HCT116 (cell line): ENCODE results near the gene PCDHGA9. TPM values are rescaled to one million over a fixed set of nuclear protein-coding genes. Genes with fewer than 3 reads are reported as not detected.

Experiments
- ATAC-seq: fragments of 200-7000 bp; cut with Tn5 transposase; 2 replicates; pipeline ENCODE4 v1.9.1; 2020; ENCODE audit warnings: mild to moderate bottlenecking, moderate library complexity
- BruUV-seq: library from RNA; stranded (reverse); fragments of 400-500 nt; replicated peaks from 2 replicates; lab custom pipeline; 2021; lab: Mats Ljungman, UMichigan
- CTCF ChIA-PET: fragments of 300-600 bp; sonication (Branson Sonifier 250); formaldehyde crosslinking; loops from one replicate; lab custom pipeline; 2021; ENCODE audit warnings: antibody characterized with exemption; lab: Charles Lee
- POLR2A ChIA-PET: fragments of 300-600, 350-600 bp; sonication (Branson Sonifier 250); formaldehyde crosslinking; loops from one replicate; lab custom pipeline; 2021; ENCODE audit warnings: antibody characterized with exemption; lab: Charles Lee
- RAD21 ChIA-PET, 2 experiments: fragments of 300-600 bp; sonication (Branson Sonifier 250); formaldehyde crosslinking; loops; one replicate each; lab custom pipeline; 2023; ENCODE audit warnings: low total read pairs in 2 of 2; ENCODE audit not compliant: uncharacterized antibody in 2 of 2, unreplicated experiment in 2 of 2, low non-redundant PET in 1 of 2; lab: Charles Lee
- DNase-seq: peaks from one replicate; pipeline ENCODE4 v3.0.0-alpha.2; 2010; ENCODE audit warnings: low read depth, low spot score
- H2AFZ ChIP-seq: fragments of 200-600 bp; shearing (Covaris generic), sonication (generic); 2 replicates; pipeline ENCODE4 v1.6.1; 2017; ENCODE audit warnings: low read depth, mixed run types, mixed read lengths, antibody characterized with exemption, low read length; ENCODE audit not compliant: poor library complexity, severe bottlenecking
- H3K27ac ChIP-seq: 2 replicates; pipeline ENCODE4 v1.5.1; 2012; ENCODE audit warnings: low read depth, low read length
- H3K27me3 ChIP-seq: fragments of 200-600 bp; sonication (generic); 2 replicates; pipeline ENCODE4 v1.6.1; 2016; ENCODE audit warnings: mixed run types, low read length, mixed read lengths; ENCODE audit not compliant: insufficient read depth
- H3K36me3 ChIP-seq, 2 experiments: fragments of 200-500 bp in 1 of 2; fragments of 200-600 bp in 1 of 2; sonication (Bioruptor generic) in 1 of 2; sonication (generic) in 1 of 2; 2 replicates each; pipeline versions ENCODE4 v1.5.1 to v1.6.1; 2014 to 2016; ENCODE audit warnings: low read length in 2 of 2, inconsistent platforms in 1 of 2, mixed read lengths in 1 of 2, mixed run types in 1 of 2; ENCODE audit not compliant: insufficient read depth in 2 of 2, control insufficient read depth in 1 of 2
- H3K4me1 ChIP-seq, 2 experiments: fragments of 200-600 bp in 1 of 2; sonication (generic) in 1 of 2; 2 replicates each; pipeline versions ENCODE4 v1.5.1 to v1.6.1; 2012 to 2017; ENCODE audit warnings: low read length in 2 of 2, inconsistent platforms in 1 of 2, mild to moderate bottlenecking in 1 of 2, mixed read lengths in 1 of 2, mixed run types in 1 of 2, moderate library complexity in 1 of 2; ENCODE audit not compliant: insufficient read depth in 2 of 2, control insufficient read depth in 1 of 2
- H3K4me2 ChIP-seq: fragments of 200-600 bp; sonication (generic); 2 replicates; pipeline ENCODE4 v1.6.1; 2017; ENCODE audit warnings: mixed run types, low read length, mixed read lengths
- H3K4me3 ChIP-seq, 2 experiments: fragments of 200-600 bp in 1 of 2; sonication (generic) in 1 of 2; replicated peaks in 1 of 2; 2 replicates each; pipeline ENCODE4 v1.5.1; 2011 to 2016; ENCODE audit warnings: low read length in 2 of 2, control low read depth in 1 of 2, low read depth in 1 of 2, mild to moderate bottlenecking in 1 of 2, mixed read lengths in 1 of 2, mixed run types in 1 of 2
- H3K79me2 ChIP-seq: fragments of 200-600 bp; sonication (generic); 2 replicates; pipeline ENCODE4 v1.6.1; 2017; ENCODE audit warnings: mild to moderate bottlenecking, mixed run types, low read length, moderate library complexity, mixed read lengths; ENCODE audit not compliant: insufficient read depth
- H3K9ac ChIP-seq: fragments of 200-600 bp; sonication (generic); 2 replicates; pipeline ENCODE4 v1.6.1; 2016; ENCODE audit warnings: low read length, mixed read lengths
- H3K9me2 ChIP-seq: fragments of 200-600 bp; sonication (generic), shearing (Covaris generic); 2 replicates; pipeline ENCODE4 v1.6.1; 2017; ENCODE audit warnings: mixed run types, mild to moderate bottlenecking, moderate library complexity; ENCODE audit not compliant: insufficient read depth
- H3K9me3 ChIP-seq, 2 experiments: fragments of 200-500 bp in 1 of 2; fragments of 200-600 bp in 1 of 2; sonication (Bioruptor generic) in 1 of 2; sonication (generic) in 1 of 2; 2 replicates each; pipeline ENCODE4 v1.6.1; 2014 to 2017; ENCODE audit warnings: low read length in 2 of 2, mixed read lengths in 2 of 2, inconsistent platforms in 1 of 2, low read depth in 1 of 2, mild to moderate bottlenecking in 1 of 2, mixed run types in 1 of 2, moderate library complexity in 1 of 2; ENCODE audit not compliant: control insufficient read depth in 1 of 2, insufficient read depth in 1 of 2
- H4K20me1 ChIP-seq: fragments of 200-600 bp; sonication (generic), shearing (Covaris generic); 2 replicates; pipeline ENCODE4 v1.6.1; 2017; ENCODE audit warnings: mixed run types, mild to moderate bottlenecking, moderate library complexity; ENCODE audit not compliant: insufficient read depth
- ATF3 ChIP-seq: IDR thresholded peaks from 2 replicates; pipeline ENCODE4 v1.6.1; 2012
- CBX3 ChIP-seq: IDR thresholded peaks from 2 replicates; pipeline ENCODE4 v1.6.1; 2012; ENCODE audit warnings: low read depth
- CEBPB ChIP-seq: IDR thresholded peaks from 2 replicates; pipeline ENCODE4 v1.6.1; 2012; ENCODE audit warnings: low read depth
- CTCF ChIP-seq, 3 experiments: fragments of 200-600 bp in 1 of 3; sonication (generic) in 1 of 3; IDR thresholded peaks in 2 of 3; conservative IDR thresholded peaks in 1 of 3; 2 replicates each; pipeline ENCODE4 v1.5.1; 2012 to 2017; ENCODE audit warnings: low read depth in 2 of 3, low read length in 2 of 3, antibody characterized with exemption in 1 of 3, borderline replicate concordance in 1 of 3, control low read depth in 1 of 3, mild to moderate bottlenecking in 1 of 3, mixed read lengths in 1 of 3, mixed run types in 1 of 3, moderate library complexity in 1 of 3; ENCODE audit not compliant: insufficient read depth in 1 of 3
- ELF1 ChIP-seq: IDR thresholded peaks from 2 replicates; pipeline ENCODE4 v1.6.1; 2012; ENCODE audit warnings: low read depth, borderline replicate concordance
- EZH2 ChIP-seq: fragments of 200-600 bp; sonication (generic); IDR thresholded peaks from 2 replicates; pipeline ENCODE4 v1.6.1; 2017; ENCODE audit warnings: antibody characterized with exemption, mixed run types
- EZH2phosphoT487 ChIP-seq: fragments of 200-600 bp; IDR thresholded peaks from 2 replicates; pipeline ENCODE4 v1.6.1; 2018; ENCODE audit warnings: antibody characterized with exemption, borderline replicate concordance
- JUND ChIP-seq: IDR thresholded peaks from 2 replicates; pipeline ENCODE4 v1.6.1; 2012
- POLR2A ChIP-seq: IDR thresholded peaks from 2 replicates; pipeline ENCODE4 v1.7.0; 2011; ENCODE audit warnings: borderline replicate concordance; ENCODE audit not compliant: insufficient read depth, insufficient read length; ENCODE audit errors: extremely low read depth
- POLR2AphosphoS5 ChIP-seq: IDR thresholded peaks from 2 replicates; pipeline ENCODE4 v1.6.1; 2011; ENCODE audit warnings: mild to moderate bottlenecking, low read depth, low read length, moderate library complexity
- SIN3A ChIP-seq: IDR thresholded peaks from 2 replicates; pipeline ENCODE4 v1.6.1; 2012; ENCODE audit warnings: low read depth
- SP1 ChIP-seq: IDR thresholded peaks from 2 replicates; pipeline ENCODE4 v1.6.1; 2012; ENCODE audit warnings: low read depth
- SRF ChIP-seq: IDR thresholded peaks from 2 replicates; pipeline ENCODE4 v1.6.1; 2012; ENCODE audit warnings: low read depth
- TCF7L2 ChIP-seq: IDR thresholded peaks from 2 replicates; pipeline ENCODE4 v1.7.0; 2011; ENCODE audit warnings: borderline replicate concordance, inconsistent platforms; ENCODE audit not compliant: insufficient read depth, insufficient read length; ENCODE audit errors: extremely low read depth
- YY1 ChIP-seq: IDR thresholded peaks from 2 replicates; pipeline ENCODE4 v1.6.1; 2011; ENCODE audit warnings: low read length, low read depth, moderate library complexity, mild to moderate bottlenecking; ENCODE audit not compliant: insufficient replicate concordance; ENCODE audit errors: extremely low read depth
- ZFX ChIP-seq: fragments of 450-650 bp; IDR thresholded peaks from 2 replicates; pipeline ENCODE4 v1.6.1; 2017
- ZNF274 ChIP-seq: fragments of 200-500 bp; sonication (Bioruptor generic); IDR thresholded peaks from 2 replicates; pipeline ENCODE4 v1.6.1; 2014; ENCODE audit warnings: mild to moderate bottlenecking, low read depth, low read length, inconsistent platforms
- intact Hi-C: fragments of 100-400 bp; cut with micrococcal nuclease; formaldehyde crosslinking; loops from 2 replicates; pipeline ENCODE4 v1.10.0; 2022
- total RNA-seq: library from RNA; stranded (reverse); gene quantifications from one replicate; pipeline ENCODE4 v1.2.1, GENCODE V29; 2021; ENCODE audit not compliant: unreplicated experiment
- TF ChIP-seq, protein P1 (sequence below): IDR thresholded peaks from 2 replicates; pipeline ENCODE4 v1.6.1; 2012
- TF ChIP-seq, protein P2 (sequence below): IDR thresholded peaks from 2 replicates; pipeline ENCODE4 v1.6.1; 2012; ENCODE audit warnings: low read depth

The PCDHGA9 gene
- total RNA-seq, 1 experiment from 2014 or later: 0.34 TPM

- DNase-seq (no peak), ATAC-seq (no peak)
- no peaks in the 10 kb centered on the region for H3K4me1 ChIP-seq
- no peaks in the 10 kb centered on the region for H4K20me1 ChIP-seq
- H3K9me3 ChIP-seq: peaks cover 0 to 8% of the 10 kb centered on the region in 2 experiments; a peak in 2 of 4 replicates
- ChIA-PET POLR2A (no interaction called here), CTCF (no interaction called here), RAD21 (no interaction called here)
- intact Hi-C loops: no loop called here
- no peaks in the 10 kb centered on the region for H3K36me3 ChIP-seq
- no peaks in the 10 kb centered on the region for H3K79me2 ChIP-seq
- H3K9ac ChIP-seq: no peak overlapping the region
- H3K27me3 ChIP-seq: no peaks in the 10 kb centered on the region
- no peaks in the 10 kb centered on the region for H3K9me2 ChIP-seq
- H3K4me2 ChIP-seq: no peak overlapping the region
- no peak overlapping the region for H3K27ac ChIP-seq
- no TSS peak for BruUV-seq
- H2AFZ ChIP-seq: no peak overlapping the region
- no peak for TF ChIP-seq YY1
- TF ChIP-seq, protein P1, sequence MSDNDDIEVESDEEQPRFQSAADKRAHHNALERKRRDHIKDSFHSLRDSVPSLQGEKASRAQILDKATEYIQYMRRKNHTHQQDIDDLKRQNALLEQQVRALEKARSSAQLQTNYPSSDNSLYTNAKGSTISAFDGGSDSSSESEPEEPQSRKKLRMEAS: no peak
- no peak for TF ChIP-seq CBX3
- TF ChIP-seq CEBPB: no peak
- TF ChIP-seq SRF: no peak
- no peak for TF ChIP-seq JUND
- TF ChIP-seq, protein P2, sequence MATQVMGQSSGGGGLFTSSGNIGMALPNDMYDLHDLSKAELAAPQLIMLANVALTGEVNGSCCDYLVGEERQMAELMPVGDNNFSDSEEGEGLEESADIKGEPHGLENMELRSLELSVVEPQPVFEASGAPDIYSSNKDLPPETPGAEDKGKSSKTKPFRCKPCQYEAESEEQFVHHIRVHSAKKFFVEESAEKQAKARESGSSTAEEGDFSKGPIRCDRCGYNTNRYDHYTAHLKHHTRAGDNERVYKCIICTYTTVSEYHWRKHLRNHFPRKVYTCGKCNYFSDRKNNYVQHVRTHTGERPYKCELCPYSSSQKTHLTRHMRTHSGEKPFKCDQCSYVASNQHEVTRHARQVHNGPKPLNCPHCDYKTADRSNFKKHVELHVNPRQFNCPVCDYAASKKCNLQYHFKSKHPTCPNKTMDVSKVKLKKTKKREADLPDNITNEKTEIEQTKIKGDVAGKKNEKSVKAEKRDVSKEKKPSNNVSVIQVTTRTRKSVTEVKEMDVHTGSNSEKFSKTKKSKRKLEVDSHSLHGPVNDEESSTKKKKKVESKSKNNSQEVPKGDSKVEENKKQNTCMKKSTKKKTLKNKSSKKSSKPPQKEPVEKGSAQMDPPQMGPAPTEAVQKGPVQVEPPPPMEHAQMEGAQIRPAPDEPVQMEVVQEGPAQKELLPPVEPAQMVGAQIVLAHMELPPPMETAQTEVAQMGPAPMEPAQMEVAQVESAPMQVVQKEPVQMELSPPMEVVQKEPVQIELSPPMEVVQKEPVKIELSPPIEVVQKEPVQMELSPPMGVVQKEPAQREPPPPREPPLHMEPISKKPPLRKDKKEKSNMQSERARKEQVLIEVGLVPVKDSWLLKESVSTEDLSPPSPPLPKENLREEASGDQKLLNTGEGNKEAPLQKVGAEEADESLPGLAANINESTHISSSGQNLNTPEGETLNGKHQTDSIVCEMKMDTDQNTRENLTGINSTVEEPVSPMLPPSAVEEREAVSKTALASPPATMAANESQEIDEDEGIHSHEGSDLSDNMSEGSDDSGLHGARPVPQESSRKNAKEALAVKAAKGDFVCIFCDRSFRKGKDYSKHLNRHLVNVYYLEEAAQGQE: no peak
- no peak for TF ChIP-seq POLR2A
- TF ChIP-seq ZNF274: no peak
- no peak for TF ChIP-seq TCF7L2
- TF ChIP-seq ZFX: no peak
- TF ChIP-seq SIN3A: no peak
- TF ChIP-seq CTCF (IDR thresholded peaks at IDR 0.05 in 2 of 3, conservative IDR thresholded peaks at IDR 0.05 in 1 of 3; ENCODE audit: borderline replicate concordance in 1 of 3, insufficient read depth in 1 of 3, low read depth in 2 of 3, low read length in 2 of 3): no peak
- no peak for TF ChIP-seq ATF3
- no peak for TF ChIP-seq POLR2AphosphoS5
- TF ChIP-seq EZH2phosphoT487: no peak
- TF ChIP-seq ELF1: no peak
- no peak for TF ChIP-seq EZH2
- no peak for TF ChIP-seq SP1
- no peak overlapping the region for H3K4me3 ChIP-seq
These were observed 25.3 kb downstream of the PCDHGA9 start for GRCh38 chr5:141427783-141428426.
